HepG2 (cell line): Measurements from ENCODE around the gene VPS54. TPM values are rescaled to one million over a fixed set of nuclear protein-coding genes. Genes with fewer than 3 reads are reported as not detected.

Source experiments
- ARID3A ChIP-seq: IDR thresholded peaks from 2 replicates; pipeline ENCODE4 v1.6.1; 2012; ENCODE audit warnings: low read depth, low read length, improper control_type of control experiment
- ERF ChIP-seq: IDR thresholded peaks from 2 replicates; pipeline ENCODE4 v1.6.1; 2018; ENCODE audit warnings: missing biosample characterization, missing genetic modification reagents
- FOXP1 ChIP-seq, 2 experiments: fragments of 450-650 bp in 1 of 2; IDR thresholded peaks; 2 replicates each; pipeline ENCODE4 v1.6.1; 2017 to 2018; ENCODE audit warnings: antibody characterized with exemption in 1 of 2
- HMGXB3 ChIP-seq: sonication (generic); formaldehyde crosslinking; IDR thresholded peaks from 2 replicates; pipeline ENCODE4 v1.4.0; 2020; ENCODE audit warnings: missing genetic modification reagents, borderline replicate concordance
- MIER2 ChIP-seq: IDR thresholded peaks from 2 replicates; pipeline ENCODE4 v1.6.1; 2016; ENCODE audit warnings: missing biosample characterization, missing genetic modification reagents
- MLLT10 ChIP-seq: sonication (generic); formaldehyde crosslinking; IDR thresholded peaks from 2 replicates; pipeline ENCODE4 v1.4.0; 2020; ENCODE audit warnings: missing genetic modification reagents
- NR2C2 ChIP-seq: sonication (generic); formaldehyde crosslinking; IDR thresholded peaks from 2 replicates; pipeline ENCODE4 v1.4.0; 2020; ENCODE audit warnings: missing genetic modification reagents, mild to moderate bottlenecking, moderate library complexity, borderline replicate concordance
- REPIN1 ChIP-seq: sonication (generic); formaldehyde crosslinking; IDR thresholded peaks from 2 replicates; pipeline ENCODE4 v1.8.0; 2022; ENCODE audit warnings: missing genetic modification reagents, low read depth, mild to moderate bottlenecking, borderline replicate concordance
- ZBTB14 ChIP-seq: sonication (generic); formaldehyde crosslinking; IDR thresholded peaks from 2 replicates; pipeline ENCODE4 v1.4.0; 2020; ENCODE audit warnings: missing genetic modification reagents
- ZNF20 ChIP-seq: sonication (generic); formaldehyde crosslinking; IDR thresholded peaks from 2 replicates; pipeline ENCODE4 v1.4.0; 2020; ENCODE audit warnings: mild to moderate bottlenecking, moderate library complexity, missing genetic modification reagents
- ZNF251 ChIP-seq: sonication (generic); formaldehyde crosslinking; IDR thresholded peaks from 2 replicates; pipeline ENCODE4 v1.9.0; 2021; ENCODE audit warnings: mild to moderate bottlenecking, missing genetic modification reagents
- ZNF570 ChIP-seq: sonication (generic); formaldehyde crosslinking; IDR thresholded peaks from 2 replicates; pipeline ENCODE4 v1.4.0; 2020; ENCODE audit warnings: mild to moderate bottlenecking, missing genetic modification reagents, borderline replicate concordance
- ZUFSP ChIP-seq: sonication (generic); formaldehyde crosslinking; IDR thresholded peaks from 2 replicates; pipeline ENCODE4 v1.9.0; 2021; ENCODE audit warnings: missing genetic modification reagents, mild to moderate bottlenecking, borderline replicate concordance
- polyA plus RNA-seq, 8 experiments: library from polyadenylated mRNA; depleted of rRNA in 3 of 8; stranded (reverse) in 7 of 8; unstranded in 1 of 8; fragments of >200 nt; fragmentation: Illumina TruSeq in 4 of 8; extraction: Trizol in 4 of 8; gene quantifications; 2 replicates each; pipeline versions ENCODE4 v1.2.1 to v1.2.3, GENCODE V29; 2011 to 2016; ENCODE audit warnings: low read depth in 4 of 8, missing spikeins in 1 of 8, mixed read lengths in 1 of 8; ENCODE audit not compliant: insufficient read depth in 1 of 8
- total RNA-seq, 5 experiments: library from RNA; depleted of rRNA; stranded (reverse); fragments of >200 nt; fragmentation: Illumina TruSeq; extraction: Trizol; gene quantifications; 2 replicates each; pipeline ENCODE4 v1.2.3, GENCODE V29; 2016; ENCODE audit warnings: low read depth in 1 of 5

VPS54 gene
- total and polyA plus RNA-seq, 2 of the 13 experiments (the other 11 are each of a cell fraction or from before 2014, with no cell fraction given) = 64.7 to 77.5 TPM

GRCh38 chr2:64019083-64019974 lies at the start of gene VPS54 (continued):
- TF ChIP-seq HMGXB3 (CRISPR knock-in tag) (no peak; the same call in 1 of the 2 replicates), ZNF570 (CRISPR knock-in tag) (no peak), ERF (peak; percentile 82), MIER2 (CRISPR knock-in tag) (no peak), MLLT10 (CRISPR knock-in tag) (no peak), ZUFSP (CRISPR knock-in tag) (no peak), ARID3A (no peak), REPIN1 (0 out of 2 replicates have a peak, but pooled peaks have one; percentile 21), NR2C2 (peak; percentile 97), ZNF20 (no peak), ZNF251 (CRISPR knock-in tag) (no peak), FOXP1 (IDR thresholded peaks at IDR 0.05) (no peak), FOXP1 (CRISPR knock-in tag; IDR thresholded peaks at IDR 0.05) (peak; percentile 7; the same call in 1 of the 2 replicates), ZBTB14 (CRISPR knock-in tag) (no peak)
